NCI-H2081 (cell line): ENCODE measurements around the gene STK32B.
"Not testable (repeated sequence)": the region's sequence is repeated elsewhere in the genome, so short reads cannot be mapped to it uniquely, and the experiment has no call there.

Source experiments
- DNase-seq, 2 experiments: peaks; one replicate each; lab custom pipeline; 2025; lab: John Stamatoyannopoulos, UW

The STK32B gene

GRCh38 chr4:5051278-5052203, at the start of gene STK32B:
Gene STK32B (plus strand): TSS chr4:5051480.
- DNase-seq, result no peak

- not testable (repeated sequence) for DNase-seq
Observed at GRCh38 chr4:5001641-5002040, 49.6 kb upstream of the STK32B start.

GRCh38 chr4:5003372-5003857, 47.9 kb upstream of the STK32B start:
- no peak for DNase-seq

GRCh38 chr4:5003918-5004317, 47.4 kb upstream of the STK32B start:
- DNase-seq, result no peak

- DNase-seq, result no peak
Observed at GRCh38 chr4:5004496-5004895, 46.8 kb upstream of the STK32B start.

GRCh38 chr4:5006932-5007331, 44.3 kb upstream of the STK32B start:
- DNase-seq, result not testable (repeated sequence)

- no peak for DNase-seq
Observed at GRCh38 chr4:5009796-5010195, 41.5 kb upstream of the STK32B start.

GRCh38 chr4:5010984-5011383, 40.3 kb upstream of the STK32B start:
- no peak for DNase-seq

GRCh38 chr4:5012244-5012898, 38.9 kb upstream of the STK32B start:
- DNase-seq, result no peak

- no peak for DNase-seq
Observed at GRCh38 chr4:5012958-5013357, 38.3 kb upstream of the STK32B start.

GRCh38 chr4:5014007-5014682, 37.1 kb upstream of the STK32B start:
- no peak for DNase-seq

GRCh38 chr4:5018096-5018495, 33.2 kb upstream of the STK32B start:
- DNase-seq, result no peak

- DNase-seq, result no peak
Observed at GRCh38 chr4:5018603-5019002, 32.7 kb upstream of the STK32B start.

- no peak for DNase-seq
Observed at GRCh38 chr4:5019274-5019673, 32.0 kb upstream of the STK32B start, which contains the start of gene CYTL1. Gene CYTL1 (minus strand): TSS chr4:5019458. CDS start chr4:5019445, 13 bp downstream.

- no peak for DNase-seq
Observed at GRCh38 chr4:5019796-5020195, 31.5 kb upstream of the STK32B start.

GRCh38 chr4:5020341-5020740, 30.9 kb upstream of the STK32B start:
- DNase-seq, result no peak

GRCh38 chr4:5021546-5021945, 29.7 kb upstream of the STK32B start:
- no peak for DNase-seq

- no peak for DNase-seq
Observed at GRCh38 chr4:5024673-5025072, 26.6 kb upstream of the STK32B start.

- DNase-seq, result no peak
Observed at GRCh38 chr4:5026371-5026770, 24.9 kb upstream of the STK32B start.

- no peak for DNase-seq
Observed at GRCh38 chr4:5027346-5027745, 23.9 kb upstream of the STK32B start.

- DNase-seq, result no peak
Observed at GRCh38 chr4:5028480-5028879, 22.8 kb upstream of the STK32B start.

GRCh38 chr4:5029447-5029846, 21.8 kb upstream of the STK32B start:
- no peak for DNase-seq
